GM12878 (cell line): Measurements from ENCODE around the gene TXLNB. TPM values are rescaled to one million over a fixed set of nuclear protein-coding genes. Genes with fewer than 3 reads are reported as not detected.
A peak's percentile ranks its signal among the peaks of the same experiment; 100 is the strongest.
"Not testable (repeated sequence)": the region's sequence is repeated elsewhere in the genome, so short reads cannot be mapped to it uniquely, and the experiment has no call there.

Experiments
- ATAC-seq: fragments of 200-7000 bp; cut with Tn5 transposase; 3 replicates; pipeline ENCODE4 v1.9.1; 2020; ENCODE audit warnings: mild to moderate bottlenecking, moderate library complexity
- BruUV-seq: library from RNA; stranded (reverse); fragments of 400-500 nt; replicated peaks from 2 replicates; lab custom pipeline; 2021; lab: Mats Ljungman, UMichigan
- CTCF ChIA-PET: fragments of 300-600 bp; sonication (Branson Sonifier 250); formaldehyde crosslinking; extraction: SDS; loops from one replicate; lab custom pipeline; 2021; ENCODE audit warnings: inconsistent platforms; lab: Yijun Ruan, JAX
- POLR2A ChIA-PET: fragments of 350-600 bp; formaldehyde crosslinking; extraction: SDS; loops from one replicate; lab custom pipeline; 2021; ENCODE audit warnings: inconsistent platforms; lab: Charles Lee
- RAD21 ChIA-PET: fragments of 300-600 bp; sonication (Branson Sonifier 250); formaldehyde crosslinking; loops from one replicate; lab custom pipeline; 2023; ENCODE audit warnings: antibody characterized with exemption; ENCODE audit not compliant: unreplicated experiment; lab: Charles Lee
- SMC1A ChIA-PET: fragments of 300-600 bp; sonication (Branson Sonifier 250); formaldehyde crosslinking; loops from one replicate; lab custom pipeline; 2023; ENCODE audit not compliant: unreplicated experiment, uncharacterized antibody; lab: Charles Lee
- DNase-seq: peaks from one replicate; pipeline ENCODE4 v3.0.0-alpha.2; 2011; ENCODE audit warnings: low read depth, low spot score
- FAIRE-seq: peaks from 3 replicates; lab custom pipeline; 2011; peaks lifted over from hg19 to GRCh38; lab: Jason Lieb, UNC
- H2AFZ ChIP-seq: 2 replicates; pipeline ENCODE4 v1.6.0; 2011; ENCODE audit warnings: low read depth, low read length, control low read depth; ENCODE audit not compliant: control insufficient read depth
- H3K27ac ChIP-seq: 2 replicates; pipeline ENCODE4 v1.5.1; 2011; ENCODE audit warnings: control low read depth; ENCODE audit not compliant: control insufficient read depth, insufficient read depth
- H3K27me3 ChIP-seq, 2 experiments: replicated peaks in 1 of 2; 2 replicates each; pipeline versions ENCODE4 v1.6.0 to v1.6.1; 2011; ENCODE audit warnings: low read length in 1 of 2; ENCODE audit not compliant: control insufficient read depth in 2 of 2, insufficient read depth in 2 of 2
- H3K36me3 ChIP-seq, 2 experiments: 2 replicates each; pipeline ENCODE4 v1.5.1; 2011; ENCODE audit warnings: low read length in 1 of 2; ENCODE audit not compliant: control insufficient read depth in 2 of 2, insufficient read depth in 2 of 2
- H3K4me1 ChIP-seq: 2 replicates; pipeline ENCODE4 v1.6.1; 2011; ENCODE audit warnings: mild to moderate bottlenecking, low read length, moderate library complexity, mixed read lengths; ENCODE audit not compliant: control insufficient read depth, insufficient read depth
- H3K4me2 ChIP-seq: 2 replicates; pipeline ENCODE4 v1.6.0; 2011; ENCODE audit warnings: control low read depth; ENCODE audit not compliant: control insufficient read depth, insufficient read depth
- H3K4me3 ChIP-seq: fragments of 200-600 bp; sonication (generic); 2 replicates; pipeline ENCODE4 v1.5.1; 2016
- H3K79me2 ChIP-seq: 2 replicates; pipeline ENCODE4 v1.6.0; 2011; ENCODE audit warnings: low read length; ENCODE audit not compliant: control insufficient read depth, insufficient read depth
- H3K9ac ChIP-seq: 2 replicates; pipeline ENCODE4 v1.8.0; 2011; ENCODE audit warnings: low read length, control low read depth, mixed read lengths; ENCODE audit not compliant: control insufficient read depth, insufficient read depth
- H3K9me3 ChIP-seq: replicated peaks from 3 replicates; pipeline ENCODE4 v1.5.1; 2011; ENCODE audit warnings: mild to moderate bottlenecking, low read length; ENCODE audit not compliant: control insufficient read depth, insufficient read depth
- H4K20me1 ChIP-seq: 2 replicates; pipeline ENCODE4 v1.6.0; 2011; ENCODE audit not compliant: control insufficient read depth, insufficient read depth
- BHLHE40 ChIP-seq, 2 experiments: fragments of 450-650 bp in 1 of 2; IDR thresholded peaks; 2 replicates each; pipeline ENCODE4 v1.6.1; 2011 to 2017; ENCODE audit warnings: low read depth in 2 of 2, borderline replicate concordance in 1 of 2, improper control_type of control experiment in 1 of 2, low read length in 1 of 2, mild to moderate bottlenecking in 1 of 2
- CBX5 ChIP-seq: sonication (generic); IDR thresholded peaks from 2 replicates; pipeline ENCODE4 v1.6.1; 2016; ENCODE audit warnings: low read depth, moderate library complexity, mild to moderate bottlenecking, inconsistent platforms
- ELK1 ChIP-seq: IDR thresholded peaks from 2 replicates; pipeline ENCODE4 v1.6.1; 2012; ENCODE audit warnings: low read depth, low read length, improper control_type of control experiment
- HDAC2 ChIP-seq: fragments of 200-600 bp; sonication (generic); IDR thresholded peaks from 2 replicates; pipeline ENCODE4 v1.6.1; 2017
- HDGF ChIP-seq: fragments of 450-650 bp; IDR thresholded peaks from 2 replicates; pipeline ENCODE4 v1.6.1; 2016; ENCODE audit warnings: antibody characterized with exemption
- IKZF1 ChIP-seq: fragments of 450-650 bp; conservative IDR thresholded peaks from 2 replicates; pipeline ENCODE4 v1.6.1; 2017; ENCODE audit warnings: antibody characterized with exemption, mild to moderate bottlenecking
- LARP7 ChIP-seq: fragments of 450-650 bp; IDR thresholded peaks from 2 replicates; pipeline ENCODE4 v1.6.1; 2017; ENCODE audit warnings: mild to moderate bottlenecking
- PAX5 ChIP-seq: IDR thresholded peaks from 2 replicates; pipeline ENCODE4 v1.6.1; 2011; ENCODE audit warnings: low read depth, low read length, borderline replicate concordance
- PML ChIP-seq: IDR thresholded peaks from 2 replicates; pipeline ENCODE4 v1.6.1; 2012; ENCODE audit warnings: low read length, inconsistent platforms
- POU2F2 ChIP-seq: IDR thresholded peaks from 3 replicates; pipeline ENCODE4 v1.6.1; 2011; ENCODE audit warnings: low read depth, mild to moderate bottlenecking, low read length, borderline replicate concordance
- RAD21 ChIP-seq: IDR thresholded peaks from 2 replicates; pipeline ENCODE4 v1.6.1; 2011; ENCODE audit warnings: mild to moderate bottlenecking, low read depth, low read length, moderate library complexity; ENCODE audit not compliant: insufficient read depth
- RB1 ChIP-seq: fragments of 450-650 bp; formaldehyde crosslinking; IDR thresholded peaks from 2 replicates; pipeline ENCODE4 v1.6.1; 2017; ENCODE audit warnings: mild to moderate bottlenecking, borderline replicate concordance
- RELA ChIP-seq: fragments of 450-650 bp; IDR thresholded peaks from 2 replicates; pipeline ENCODE4 v1.8.0; 2014; ENCODE audit warnings: borderline replicate concordance; ENCODE audit not compliant: partially characterized antibody
- RELB ChIP-seq: fragments of 450-650 bp; IDR thresholded peaks from 2 replicates; pipeline ENCODE4 v1.6.1; 2017; ENCODE audit warnings: low read depth, mild to moderate bottlenecking, moderate library complexity
- STAT1 ChIP-seq: fragments of 450-650 bp; conservative IDR thresholded peaks from 2 replicates; pipeline ENCODE4 v1.6.1; 2014; ENCODE audit warnings: antibody characterized with exemption, mild to moderate bottlenecking
- ZNF207 ChIP-seq: fragments of 450-650 bp; IDR thresholded peaks from 2 replicates; pipeline ENCODE4 v1.6.1; 2014; ENCODE audit warnings: antibody characterized with exemption, mild to moderate bottlenecking, borderline replicate concordance
- WGBS: methylation state at CpG from one replicate; pipeline ENCODE4 v1.1.6; 2016; ENCODE audit warnings: low lambda C conversion rate; ENCODE audit not compliant: insufficient replicate concordance, insufficient coverage; ENCODE audit errors: missing lambda C conversion rate; 5-methylcytosine and 5-hydroxymethylcytosine counted together
- in situ Hi-C: fragments of 300-500 bp; cut with MboI; formaldehyde crosslinking; loops from 9 replicates; pipeline ENCODE4 v1.14.3; 2018; ENCODE audit warnings: mixed read lengths
- intact Hi-C: fragments of 100-400 bp; cut with micrococcal nuclease; formaldehyde crosslinking; loops from one replicate; pipeline ENCODE4 v1.14.2; 2022; ENCODE audit not compliant: unreplicated experiment
- polyA plus RNA-seq, 11 experiments: library from polyadenylated mRNA; depleted of rRNA in 4 of 11; unstranded in 6 of 11; stranded (reverse) in 5 of 11; fragments of >200 nt; fragmentation: Nextera tagmentation in 4 of 11; fragmentation: Illumina TruSeq in 1 of 11; extraction: Ambion mirVana in 4 of 11; extraction: Trizol in 1 of 11; gene quantifications; 1 replicate in 1 of 11; 2 replicates in 10 of 11; pipeline versions ENCODE4 v1.2.1 to v1.2.3, GENCODE V29; 2011 to 2016; ENCODE audit warnings: inconsistent platforms in 2 of 11, missing spikeins in 2 of 11, low read depth in 1 of 11
- total RNA-seq, 4 experiments: library from RNA; depleted of rRNA in 3 of 4; stranded (reverse); fragments of >200 nt in 3 of 4; fragmentation: Illumina TruSeq in 1 of 4; extraction: Trizol in 1 of 4; gene quantifications; 2 replicates each; pipeline versions ENCODE4 v1.2.1 to v1.2.3, GENCODE V29; 2013 to 2021

TXLNB gene
- total and polyA plus RNA-seq, 10 of the 15 experiments (the other 5 are each of a cell fraction or from before 2014, with no cell fraction given): 0.07 to 1.3 (median 0.22) TPM; not detected in 1

GRCh38 chr6:139219271-139219729 lies 72.5 kb downstream of the TXLNB start (continued):
- TF ChIP-seq ELK1 (peak; percentile 53; the same call in 1 of the 2 replicates), PML (no peak), RELA (peak; percentile 62), STAT1 (no peak), PAX5 (no peak; the same call in 1 of the 2 replicates), RAD21 (peak; percentile 99), RELB (0 out of 2 replicates have a peak, but pooled peaks have one; percentile 22), ZNF207 (0 out of 2 replicates have a peak, but pooled peaks have one; percentile 27), LARP7 (no peak), POU2F2 (peak; percentile 96), RB1 (0 out of 2 replicates have a peak, but pooled peaks have one; percentile 64), HDGF (peak; percentile 84), HDAC2 (no peak), IKZF1 (peak; percentile 40), CBX5 (peak; percentile 74; the same call in 1 of the 2 replicates), BHLHE40 (IDR thresholded peaks at IDR 0.05; ENCODE audit: borderline replicate concordance in 1 of 2, low read depth in 2 of 2, low read length in 1 of 2) (peak; percentile 15 to 48; a peak in 1 of 4 replicates)

- H2AFZ ChIP-seq, intact Hi-C loops, H3K4me2 ChIP-seq, DNase-seq, H3K79me2 ChIP-seq, H3K4me3 ChIP-seq, H3K27me3 ChIP-seq, RAD21 ChIA-PET, H4K20me1 ChIP-seq, H3K4me1 ChIP-seq, BruUV-seq, H3K9ac ChIP-seq, H3K9me3 ChIP-seq, POLR2A ChIA-PET, SMC1A ChIA-PET, in situ Hi-C loops, ATAC-seq, CTCF ChIA-PET, FAIRE-seq, H3K27ac ChIP-seq, H3K36me3 ChIP-seq: not testable (repeated sequence)
- 100% methylated on average over 1 of the region's 2 CpGs for WGBS
Measured at GRCh38 chr6:139212460-139212859, 79.3 kb downstream of the TXLNB start.

GRCh38 chr6:139210766-139211165 lies 81.0 kb downstream of the TXLNB start:
- H3K79me2 ChIP-seq, H3K27me3 ChIP-seq, DNase-seq, H3K36me3 ChIP-seq, intact Hi-C loops, CTCF ChIA-PET, H3K9ac ChIP-seq, H3K4me1 ChIP-seq, POLR2A ChIA-PET, H3K27ac ChIP-seq, BruUV-seq, SMC1A ChIA-PET, ATAC-seq, H4K20me1 ChIP-seq, in situ Hi-C loops, RAD21 ChIA-PET, FAIRE-seq, H3K9me3 ChIP-seq, H3K4me2 ChIP-seq, H2AFZ ChIP-seq, H3K4me3 ChIP-seq: not testable (repeated sequence)
- 86% methylated on average over 8 of the region's 10 CpGs for WGBS
